IMR-90 (cell line): ENCODE data around the gene INTS11.

Experiments used
- CTCF ChIP-seq: conservative IDR thresholded peaks from 2 replicates; pipeline ENCODE4 v1.5.1; 2012; ENCODE audit warnings: mild to moderate bottlenecking, low read depth, low read length, improper control_type of control experiment
- MAZ ChIP-seq: IDR thresholded peaks from 2 replicates; pipeline ENCODE4 v1.6.1; 2012; ENCODE audit warnings: low read depth, mild to moderate bottlenecking, low read length, improper control_type of control experiment, moderate library complexity, borderline replicate concordance
- NFE2L2 ChIP-seq: fragments of 150-350 bp; IDR thresholded peaks from 2 replicates; pipeline ENCODE4 v1.6.1; 2016; ENCODE audit warnings: low read depth, mild to moderate bottlenecking, low read length
- POLR2A ChIP-seq: IDR thresholded peaks from 2 replicates; pipeline ENCODE4 v1.6.1; 2012; ENCODE audit warnings: mild to moderate bottlenecking, low read depth, low read length
- RAD21 ChIP-seq: IDR thresholded peaks from 2 replicates; pipeline ENCODE4 v1.6.1; 2012; ENCODE audit warnings: low read length, improper control_type of control experiment
- SMC3 ChIP-seq: fragments of 150-350 bp; IDR thresholded peaks from 2 replicates; pipeline ENCODE4 v1.6.1; 2016; ENCODE audit warnings: low read depth, mild to moderate bottlenecking, antibody characterized with exemption, low read length, moderate library complexity
- USF2 ChIP-seq: fragments of 150-350 bp; IDR thresholded peaks from 2 replicates; pipeline ENCODE4 v1.6.1; 2017; ENCODE audit warnings: mild to moderate bottlenecking, antibody characterized with exemption, low read length, low read depth

GRCh38 chr1:1268284-1268682 is 56.2 kb downstream of the INTS11 start:
- TF ChIP-seq CTCF (no peak), SMC3 (no peak), RAD21 (no peak), USF2 (no peak), POLR2A (no peak), MAZ (no peak), NFE2L2 (no peak)
